ENCODE measurements around the gene ARHGAP29. TPM values are rescaled to one million over a fixed set of nuclear protein-coding genes. Genes with fewer than 3 reads are reported as not detected.

Gene ARHGAP29
- total and polyA plus RNA-seq, 7 donors = 1.2 to 48.2 (median 23.2) TPM

DNA sequence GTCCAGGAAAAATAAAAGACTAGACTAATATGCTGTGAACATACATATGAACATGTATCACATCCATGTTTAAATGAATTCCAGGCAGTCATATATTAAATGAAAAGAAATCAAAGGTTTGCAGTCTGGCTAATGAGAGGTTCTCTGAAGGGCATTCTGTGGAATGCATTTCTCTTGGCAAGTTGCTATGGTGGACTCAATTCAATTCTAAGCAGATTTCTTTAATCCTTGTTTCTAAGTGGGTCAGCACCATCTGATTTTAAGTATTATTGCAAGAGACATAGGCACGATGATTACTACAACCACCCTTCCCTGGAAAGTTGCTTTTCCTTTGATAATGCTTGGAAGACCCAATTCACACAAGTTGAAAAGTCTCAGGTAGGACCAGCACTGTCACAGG is 92.5 kb downstream of the ARHGAP29 start:
- H3K36me3 ChIP-seq = no peaks in the 10 kb centered on the region
- no peaks in the 10 kb centered on the region for H3K9me3 ChIP-seq
- H3K4me1 ChIP-seq = peaks cover 0 to 10% (median 4%) of the 10 kb centered on the region in 4 donors
- H3K27me3 ChIP-seq = no peaks in the 10 kb centered on the region
- 80 to 82% methylated on average over 1 of the region's 1 CpG for WGBS, 2 donors
- no peak overlapping the region for H3K27ac ChIP-seq
- no peak overlapping the region for H3K4me3 ChIP-seq
- DNase-seq = no peak
- TF ChIP-seq POLR2AphosphoS5 (IDR thresholded peaks at IDR 0.05) = no peak
- intact Hi-C loops (cut with DNase I) = no loop called here

DNA sequence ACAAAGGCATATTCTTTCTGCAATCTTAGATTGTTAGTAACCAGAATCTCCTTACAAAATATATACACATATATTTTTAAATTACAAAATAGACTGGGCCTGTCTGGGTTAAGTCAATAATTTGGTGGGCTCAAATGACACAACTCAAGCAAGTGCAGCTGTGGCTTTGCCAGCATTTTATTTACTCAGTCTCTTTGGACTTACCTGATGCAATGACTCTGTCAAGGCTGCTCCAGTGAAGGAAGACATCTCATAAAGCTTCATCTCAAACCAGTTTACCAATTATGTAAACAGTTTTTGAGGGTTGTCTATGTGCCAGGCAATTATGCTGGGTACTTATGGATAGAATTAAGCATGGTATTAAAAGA is 93.6 kb downstream of the ARHGAP29 start:
- Histone ChIP-seq H3K27ac (no peak overlapping the region), H3K36me3 (no peaks in the 10 kb centered on the region), H3K27me3 (no peaks in the 10 kb centered on the region), H3K9me3 (no peaks in the 10 kb centered on the region), H3K4me1 (peaks cover 0 to 10% (median 4%) of the 10 kb centered on the region in 4 donors), H3K4me3 (no peak overlapping the region)
- DNase-seq = no peak
- intact Hi-C loops (cut with DNase I) = no loop called here
- TF ChIP-seq, protein P1, sequence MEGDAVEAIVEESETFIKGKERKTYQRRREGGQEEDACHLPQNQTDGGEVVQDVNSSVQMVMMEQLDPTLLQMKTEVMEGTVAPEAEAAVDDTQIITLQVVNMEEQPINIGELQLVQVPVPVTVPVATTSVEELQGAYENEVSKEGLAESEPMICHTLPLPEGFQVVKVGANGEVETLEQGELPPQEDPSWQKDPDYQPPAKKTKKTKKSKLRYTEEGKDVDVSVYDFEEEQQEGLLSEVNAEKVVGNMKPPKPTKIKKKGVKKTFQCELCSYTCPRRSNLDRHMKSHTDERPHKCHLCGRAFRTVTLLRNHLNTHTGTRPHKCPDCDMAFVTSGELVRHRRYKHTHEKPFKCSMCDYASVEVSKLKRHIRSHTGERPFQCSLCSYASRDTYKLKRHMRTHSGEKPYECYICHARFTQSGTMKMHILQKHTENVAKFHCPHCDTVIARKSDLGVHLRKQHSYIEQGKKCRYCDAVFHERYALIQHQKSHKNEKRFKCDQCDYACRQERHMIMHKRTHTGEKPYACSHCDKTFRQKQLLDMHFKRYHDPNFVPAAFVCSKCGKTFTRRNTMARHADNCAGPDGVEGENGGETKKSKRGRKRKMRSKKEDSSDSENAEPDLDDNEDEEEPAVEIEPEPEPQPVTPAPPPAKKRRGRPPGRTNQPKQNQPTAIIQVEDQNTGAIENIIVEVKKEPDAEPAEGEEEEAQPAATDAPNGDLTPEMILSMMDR (IDR thresholded peaks at IDR 0.05) = no peak
- TF ChIP-seq POLR2AphosphoS5 (IDR thresholded peaks at IDR 0.05) (no peak), POLR2A (IDR thresholded peaks at IDR 0.05) (no peak), EP300 (IDR thresholded peaks at IDR 0.05) (no peak)

DNA sequence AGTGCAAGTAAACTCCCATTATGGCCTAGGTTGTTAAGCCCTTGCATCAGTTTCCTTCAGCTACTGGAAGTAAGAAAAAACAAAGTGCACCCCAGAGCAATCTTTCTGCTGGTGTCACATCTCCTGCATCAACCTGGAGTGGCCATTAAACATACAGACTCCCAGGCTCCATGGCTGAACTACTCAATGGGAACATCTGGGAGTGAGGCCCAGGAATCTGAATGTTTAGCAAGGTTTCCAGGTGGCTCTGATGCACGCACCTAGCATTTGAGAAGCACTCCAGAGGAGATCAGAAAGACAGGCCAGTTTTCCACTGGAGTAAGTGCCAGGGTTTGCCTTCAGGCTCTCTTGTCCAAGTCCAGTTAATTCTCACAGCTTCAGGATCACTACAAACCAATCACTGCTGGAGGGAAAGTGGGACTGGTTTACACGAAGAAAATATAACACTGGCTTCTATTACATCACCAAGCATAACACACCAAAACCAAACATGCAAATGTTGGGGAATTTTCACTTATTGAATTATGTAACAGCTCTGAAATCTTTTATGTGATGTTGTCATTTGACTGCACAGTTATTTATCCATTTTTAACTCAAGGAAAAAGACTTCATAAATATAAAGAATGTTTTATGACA is 94.1 kb downstream of the ARHGAP29 start:
- intact Hi-C loops (cut with DNase I) = no loop called here
- Histone ChIP-seq H3K9me3 (no peaks in the 10 kb centered on the region), H3K4me1 (peaks cover 0 to 10% (median 4%) of the 10 kb centered on the region in 4 donors), H3K36me3 (no peaks in the 10 kb centered on the region), H3K4me3 (no peak overlapping the region), H3K27ac (no peak overlapping the region), H3K27me3 (no peaks in the 10 kb centered on the region)
- no peak for DNase-seq
- no peak for TF ChIP-seq POLR2AphosphoS5 (IDR thresholded peaks at IDR 0.05)
- TF ChIP-seq POLR2A (IDR thresholded peaks at IDR 0.05) = no peak
- TF ChIP-seq EP300 (IDR thresholded peaks at IDR 0.05) = no peak
- TF ChIP-seq, protein P1 (IDR thresholded peaks at IDR 0.05) = no peak
- 69 to 72% methylated on average over 2 of the region's 2 CpGs for WGBS, 2 donors

DNA sequence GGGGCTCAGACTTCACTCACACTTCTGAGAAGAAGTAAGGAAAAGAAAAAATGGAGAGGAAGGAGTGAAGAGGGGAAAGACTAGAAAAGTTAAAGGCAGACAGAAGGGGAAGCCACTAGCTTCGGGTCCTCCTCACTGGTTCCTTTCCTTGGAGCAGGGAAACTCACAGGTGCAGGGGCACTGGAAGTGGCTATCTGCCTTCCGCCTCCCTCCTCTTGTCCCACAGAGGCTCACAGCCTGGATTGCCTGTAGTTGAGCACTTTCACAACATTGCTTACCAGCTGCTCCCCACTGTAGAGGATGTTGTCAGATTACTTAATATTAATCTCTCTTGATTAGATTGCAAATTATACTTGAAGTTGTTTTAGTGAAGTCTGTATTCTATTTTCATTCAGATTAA is 94.8 kb downstream of the ARHGAP29 start:
- intact Hi-C loops (cut with DNase I) = no loop called here
- H3K27me3 ChIP-seq = no peaks in the 10 kb centered on the region
- H3K4me3 ChIP-seq = no peak overlapping the region
- DNase-seq = no peak
- no peak overlapping the region for H3K27ac ChIP-seq
- H3K9me3 ChIP-seq = no peaks in the 10 kb centered on the region
- H3K36me3 ChIP-seq = no peaks in the 10 kb centered on the region
- H3K4me1 ChIP-seq = peaks cover 0 to 10% (median 4%) of the 10 kb centered on the region in 4 donors
- TF ChIP-seq, protein P1 (IDR thresholded peaks at IDR 0.05) = no peak
- TF ChIP-seq POLR2AphosphoS5 (IDR thresholded peaks at IDR 0.05) (no peak), POLR2A (IDR thresholded peaks at IDR 0.05) (no peak), EP300 (IDR thresholded peaks at IDR 0.05) (no peak)
- WGBS, 2 donors = 76 to 84% methylated on average over 2 of the region's 2 CpGs

DNA sequence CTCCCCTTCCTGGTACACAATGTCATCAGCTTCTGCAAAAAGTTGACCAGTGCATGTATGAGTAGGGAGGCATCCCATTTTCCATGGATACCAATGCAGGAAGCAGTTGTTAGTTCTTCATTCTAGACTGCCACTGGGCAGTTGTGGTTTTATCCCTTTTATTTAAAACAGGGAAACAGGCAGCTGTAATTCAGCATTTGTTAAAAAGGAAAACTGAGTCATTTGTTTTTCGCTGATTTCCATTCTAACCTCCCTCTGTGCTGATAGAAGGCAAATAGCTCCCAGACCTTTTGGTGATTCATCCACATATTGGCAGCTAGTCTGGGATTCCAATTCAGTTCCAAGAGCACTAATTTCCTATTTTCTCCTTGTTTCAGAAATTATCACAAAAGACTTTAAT is 95.4 kb downstream of the ARHGAP29 start:
- H3K4me3 ChIP-seq = no peak overlapping the region
- H3K4me1 ChIP-seq = peaks cover 0 to 10% (median 4%) of the 10 kb centered on the region in 4 donors
- intact Hi-C loops (cut with DNase I) = no loop called here
- no peaks in the 10 kb centered on the region for H3K9me3 ChIP-seq
- no peak for DNase-seq
- H3K27ac ChIP-seq = no peak overlapping the region
- H3K27me3 ChIP-seq = no peaks in the 10 kb centered on the region
- no peak for TF ChIP-seq POLR2A (IDR thresholded peaks at IDR 0.05)
- TF ChIP-seq EP300 (IDR thresholded peaks at IDR 0.05) = no peak
- TF ChIP-seq, protein P1 (IDR thresholded peaks at IDR 0.05) = no peak
- no peak for TF ChIP-seq POLR2AphosphoS5 (IDR thresholded peaks at IDR 0.05)
- WGBS, 2 donors = 78 to 90% methylated on average over 1 of the region's 1 CpG
- no peaks in the 10 kb centered on the region for H3K36me3 ChIP-seq

All from sigmoid colon (tissue), 7 donors.